PC-9 (cell line): Measurements from ENCODE around the gene GNRHR.

ENCODE experiments used
- EZH2 ChIP-seq: fragments of 200-600 bp; sonication (generic); IDR thresholded peaks from 2 replicates; pipeline ENCODE4 v1.8.0; 2017; ENCODE audit warnings: antibody characterized with exemption, low read depth
- TF ChIP-seq, protein P1 (sequence below): fragments of 200-600 bp; sonication (generic); conservative IDR thresholded peaks from 2 replicates; pipeline ENCODE4 v1.6.1; 2017; ENCODE audit warnings: mixed run types, antibody characterized with exemption, mild to moderate bottlenecking, moderate library complexity

GRCh38 chr4:67743194-67743593 is 11.0 kb downstream of the GNRHR start:
- TF ChIP-seq, protein P1, sequence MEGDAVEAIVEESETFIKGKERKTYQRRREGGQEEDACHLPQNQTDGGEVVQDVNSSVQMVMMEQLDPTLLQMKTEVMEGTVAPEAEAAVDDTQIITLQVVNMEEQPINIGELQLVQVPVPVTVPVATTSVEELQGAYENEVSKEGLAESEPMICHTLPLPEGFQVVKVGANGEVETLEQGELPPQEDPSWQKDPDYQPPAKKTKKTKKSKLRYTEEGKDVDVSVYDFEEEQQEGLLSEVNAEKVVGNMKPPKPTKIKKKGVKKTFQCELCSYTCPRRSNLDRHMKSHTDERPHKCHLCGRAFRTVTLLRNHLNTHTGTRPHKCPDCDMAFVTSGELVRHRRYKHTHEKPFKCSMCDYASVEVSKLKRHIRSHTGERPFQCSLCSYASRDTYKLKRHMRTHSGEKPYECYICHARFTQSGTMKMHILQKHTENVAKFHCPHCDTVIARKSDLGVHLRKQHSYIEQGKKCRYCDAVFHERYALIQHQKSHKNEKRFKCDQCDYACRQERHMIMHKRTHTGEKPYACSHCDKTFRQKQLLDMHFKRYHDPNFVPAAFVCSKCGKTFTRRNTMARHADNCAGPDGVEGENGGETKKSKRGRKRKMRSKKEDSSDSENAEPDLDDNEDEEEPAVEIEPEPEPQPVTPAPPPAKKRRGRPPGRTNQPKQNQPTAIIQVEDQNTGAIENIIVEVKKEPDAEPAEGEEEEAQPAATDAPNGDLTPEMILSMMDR: no peak
- no peak for TF ChIP-seq EZH2
